SU-DHL-6 (cell line): Measurements from ENCODE around the gene TMEM178B.

Experiments used
- H2AFZ ChIP-seq: fragments of 200-600 bp; sonication (generic); 2 replicates; pipeline ENCODE4 v1.6.1; 2014; ENCODE audit warnings: low read depth, mild to moderate bottlenecking, moderate library complexity, mixed read lengths, antibody characterized with exemption, low read length; ENCODE audit not compliant: severe bottlenecking
- H3F3A ChIP-seq: fragments of 200-600 bp; shearing (Covaris generic); 2 replicates; pipeline ENCODE4 v1.6.0; 2016; ENCODE audit warnings: antibody characterized with exemption, mild to moderate bottlenecking; ENCODE audit not compliant: insufficient read depth
- H3K27ac ChIP-seq: fragments of 200-600 bp; sonication (generic); 2 replicates; pipeline ENCODE4 v1.5.1; 2016; ENCODE audit warnings: low read depth, mild to moderate bottlenecking, low read length, moderate library complexity, mixed read lengths
- H3K27me3 ChIP-seq: fragments of 200-600 bp; sonication (generic), shearing (Covaris generic); 2 replicates; pipeline ENCODE4 v1.6.0; 2014; ENCODE audit warnings: mild to moderate bottlenecking, low read length
- H3K36me3 ChIP-seq: fragments of 200-600 bp; sonication (generic); 2 replicates; pipeline ENCODE4 v1.6.1; 2014; ENCODE audit warnings: mild to moderate bottlenecking, low read length, mixed read lengths
- H3K4me2 ChIP-seq: fragments of 300-600, 200-600 bp; shearing (Covaris generic), sonication (generic); 2 replicates; pipeline ENCODE4 v1.6.0; 2014; ENCODE audit warnings: low read length, low read depth, mild to moderate bottlenecking; ENCODE audit not compliant: poor library complexity, severe bottlenecking
- H3K4me3 ChIP-seq: fragments of 200-600 bp; sonication (generic); 2 replicates; pipeline ENCODE4 v1.5.1; 2014; ENCODE audit warnings: antibody characterized with exemption, low read length, mild to moderate bottlenecking, mixed read lengths; ENCODE audit not compliant: insufficient read depth, poor library complexity, severe bottlenecking
- H3K79me2 ChIP-seq: fragments of 200-600 bp; sonication (generic); 2 replicates; pipeline ENCODE4 v1.6.1; 2014; ENCODE audit warnings: mild to moderate bottlenecking, low read length, moderate library complexity; ENCODE audit not compliant: insufficient read depth
- H3K9ac ChIP-seq: fragments of 200-600 bp; sonication (generic); 2 replicates; pipeline ENCODE4 v1.7.0; 2014; ENCODE audit warnings: mild to moderate bottlenecking, low read length
- H3K9me2 ChIP-seq: fragments of 200-600 bp; sonication (generic); replicated peaks from 2 replicates; pipeline ENCODE4 v1.6.1; 2014; ENCODE audit warnings: low read length; ENCODE audit not compliant: insufficient read depth
- H3K9me3 ChIP-seq: fragments of 200-600 bp; sonication (generic); 2 replicates; pipeline ENCODE4 v1.6.1; 2014; ENCODE audit warnings: low read length, mixed read lengths; ENCODE audit not compliant: insufficient read depth
- H4K20me1 ChIP-seq: fragments of 200-600 bp; sonication (generic); 2 replicates; pipeline ENCODE4 v1.6.1; 2014; ENCODE audit warnings: low read depth, mild to moderate bottlenecking, antibody characterized with exemption, low read length, moderate library complexity, mixed read lengths
- CTCF ChIP-seq: fragments of 200-600 bp; sonication (generic); IDR thresholded peaks from one replicate; pipeline ENCODE4 v1.5.1; 2017; ENCODE audit warnings: antibody characterized with exemption, mild to moderate bottlenecking, low read length, moderate library complexity; ENCODE audit not compliant: insufficient read depth, poor library complexity, severe bottlenecking
- EZH2phosphoT487 ChIP-seq: fragments of 200-600 bp; sonication (generic), shearing (Covaris generic); conservative IDR thresholded peaks from 2 replicates; pipeline ENCODE4 v1.6.1; 2018; ENCODE audit warnings: mild to moderate bottlenecking, antibody characterized with exemption, low read length, moderate library complexity, mixed read lengths

Gene TMEM178B

GRCh38 chr7:141074162-141074991 lies 513 bp downstream of the TMEM178B start:
- Histone ChIP-seq H3K9me3 (no peaks in the 10 kb centered on the region), H3K9ac (peak overlapping the region; percentile 24; the same call in 1 of the 2 replicates), H3K4me2 (peak overlapping the region; percentile 32), H3F3A (no peaks in the 10 kb centered on the region), H2AFZ (no peak overlapping the region), H4K20me1 (no peaks in the 10 kb centered on the region), H3K9me2 (no peaks in the 10 kb centered on the region), H3K27ac (no peak overlapping the region), H3K27me3 (no peaks in the 10 kb centered on the region), H3K36me3 (no peaks in the 10 kb centered on the region), H3K79me2 (no peaks in the 10 kb centered on the region), H3K4me3 (peak overlapping the region; percentile 32)
- no peak for TF ChIP-seq CTCF
- TF ChIP-seq EZH2phosphoT487 = no peak

GRCh38 chr7:141074997-141075396 lies 1.1 kb downstream of the TMEM178B start:
- H3F3A ChIP-seq = no peaks in the 10 kb centered on the region
- no peak overlapping the region for H3K9ac ChIP-seq
- H3K4me2 ChIP-seq = no peak overlapping the region
- TF ChIP-seq CTCF (no peak), EZH2phosphoT487 (no peak)
- H3K79me2 ChIP-seq = no peaks in the 10 kb centered on the region
- no peak overlapping the region for H3K27ac ChIP-seq
- no peaks in the 10 kb centered on the region for H3K27me3 ChIP-seq
- no peaks in the 10 kb centered on the region for H4K20me1 ChIP-seq
- no peaks in the 10 kb centered on the region for H3K36me3 ChIP-seq
- no peaks in the 10 kb centered on the region for H3K9me3 ChIP-seq
- no peak overlapping the region for H2AFZ ChIP-seq
- no peaks in the 10 kb centered on the region for H3K9me2 ChIP-seq
- H3K4me3 ChIP-seq = no peak overlapping the region

- Histone ChIP-seq H3K27ac (no peak overlapping the region), H3K9me2 (no peaks in the 10 kb centered on the region), H3K4me3 (no peak overlapping the region), H3K27me3 (no peaks in the 10 kb centered on the region), H2AFZ (no peak overlapping the region), H3K36me3 (no peaks in the 10 kb centered on the region), H3K79me2 (no peaks in the 10 kb centered on the region), H4K20me1 (no peaks in the 10 kb centered on the region), H3K4me2 (no peak overlapping the region), H3K9ac (no peak overlapping the region), H3F3A (no peaks in the 10 kb centered on the region), H3K9me3 (no peaks in the 10 kb centered on the region)
- TF ChIP-seq EZH2phosphoT487 = no peak
- no peak for TF ChIP-seq CTCF
Measured at GRCh38 chr7:141076377-141076776, 2.5 kb downstream of the TMEM178B start.
